GM12874 (cell line): ENCODE data around the gene SMARCA4.

ENCODE experiments used
- CTCF ChIP-seq: IDR thresholded peaks from 2 replicates; pipeline ENCODE4 v1.5.1; 2011; ENCODE audit warnings: low read depth, mild to moderate bottlenecking, control low read depth, low read length, moderate library complexity; ENCODE audit not compliant: insufficient read depth

Gene SMARCA4

GRCh38 chr19:11090264-11090996 lies 129.6 kb downstream of the SMARCA4 start:
- peak; percentile 5; the same call in 1 of the 2 replicates for TF ChIP-seq CTCF

- no peak for TF ChIP-seq CTCF
These were observed 130.3 kb downstream of the SMARCA4 start for GRCh38 chr19:11090997-11091702.

- TF ChIP-seq CTCF, result no peak
These were observed 130.9 kb downstream of the SMARCA4 start for GRCh38 chr19:11091703-11092153.

GRCh38 chr19:11092181-11092538 lies 131.3 kb downstream of the SMARCA4 start:
- no peak for TF ChIP-seq CTCF

- no peak for TF ChIP-seq CTCF
These were observed 132.9 kb downstream of the SMARCA4 start for GRCh38 chr19:11093689-11094238.

- no peak for TF ChIP-seq CTCF
These were observed 133.7 kb downstream of the SMARCA4 start for GRCh38 chr19:11094520-11094894.

GRCh38 chr19:11096210-11096841 lies 135.5 kb downstream of the SMARCA4 start:
- TF ChIP-seq CTCF, result no peak
